NCI-H2081 (cell line): ENCODE measurements around the gene CDC7.
"Not testable (repeated sequence)": the region's sequence is repeated elsewhere in the genome, so short reads cannot be mapped to it uniquely, and the experiment has no call there.

Source experiments
- DNase-seq, 2 experiments: peaks; one replicate each; lab custom pipeline; 2025; lab: John Stamatoyannopoulos, UW

CDC7 gene

GRCh38 chr1:91511386-91511785, 10.7 kb downstream of the CDC7 start:
- DNase-seq, result peak in 1 of 2 experiments; percentile 26

GRCh38 chr1:91513160-91513559, 12.5 kb downstream of the CDC7 start:
- no peak for DNase-seq

GRCh38 chr1:91513706-91514105, 13.1 kb downstream of the CDC7 start:
- no peak for DNase-seq

GRCh38 chr1:91515994-91516393, 15.3 kb downstream of the CDC7 start:
- no peak for DNase-seq

- not testable (repeated sequence) for DNase-seq
Observed at GRCh38 chr1:91516605-91517004, 16.0 kb downstream of the CDC7 start.

GRCh38 chr1:91519167-91519566, 18.5 kb downstream of the CDC7 start:
- DNase-seq, result not testable (repeated sequence)

- DNase-seq, result no peak
Observed at GRCh38 chr1:91520942-91521507, 20.4 kb downstream of the CDC7 start.

GRCh38 chr1:91523482-91523881, 22.8 kb downstream of the CDC7 start:
- no peak for DNase-seq

- DNase-seq, result no peak
Observed at GRCh38 chr1:91526496-91526895, 25.8 kb downstream of the CDC7 start.

GRCh38 chr1:91527266-91527765, 26.7 kb downstream of the CDC7 start:
- DNase-seq, result no peak

GRCh38 chr1:91527781-91528180, 27.1 kb downstream of the CDC7 start:
- no peak for DNase-seq

- DNase-seq, result no peak
Observed at GRCh38 chr1:91529856-91530255, 29.2 kb downstream of the CDC7 start.

- DNase-seq, result no peak
Observed at GRCh38 chr1:91533361-91534024, 32.8 kb downstream of the CDC7 start.

- no peak for DNase-seq
Observed at GRCh38 chr1:91535441-91535840, 34.8 kb downstream of the CDC7 start.

- DNase-seq, result no peak
Observed at GRCh38 chr1:91537281-91537986, 36.8 kb downstream of the CDC7 start.

- no peak for DNase-seq
Observed at GRCh38 chr1:91537987-91538304, 37.3 kb downstream of the CDC7 start.

GRCh38 chr1:91540910-91541309, 40.3 kb downstream of the CDC7 start:
- DNase-seq, result no peak

- no peak for DNase-seq
Observed at GRCh38 chr1:91541918-91542533, 41.4 kb downstream of the CDC7 start.

- DNase-seq, result peak; percentile 7 to 48
Observed at GRCh38 chr1:91545506-91546300, 45.1 kb downstream of the CDC7 start.

- no peak for DNase-seq
Observed at GRCh38 chr1:91546301-91546581, 45.6 kb downstream of the CDC7 start.

GRCh38 chr1:91546876-91547275, 46.2 kb downstream of the CDC7 start:
- no peak for DNase-seq

- no peak for DNase-seq
Observed at GRCh38 chr1:91548376-91549040, 47.9 kb downstream of the CDC7 start.
